Cardiac atrium fibroblast (primary cell): ENCODE measurements around the gene TRIM33. TPM values are rescaled to one million over a fixed set of nuclear protein-coding genes. Genes with fewer than 3 reads are reported as not detected.

ENCODE experiments used
- total RNA-seq: library from RNA; depleted of rRNA; stranded (reverse); fragments of >200 nt; gene quantifications from 2 replicates; pipeline ENCODE4 v1.2.3, GENCODE V29; 2015

Gene TRIM33
- total RNA-seq = 9.4 and 15.0 TPM in 2 replicates

DNA sequence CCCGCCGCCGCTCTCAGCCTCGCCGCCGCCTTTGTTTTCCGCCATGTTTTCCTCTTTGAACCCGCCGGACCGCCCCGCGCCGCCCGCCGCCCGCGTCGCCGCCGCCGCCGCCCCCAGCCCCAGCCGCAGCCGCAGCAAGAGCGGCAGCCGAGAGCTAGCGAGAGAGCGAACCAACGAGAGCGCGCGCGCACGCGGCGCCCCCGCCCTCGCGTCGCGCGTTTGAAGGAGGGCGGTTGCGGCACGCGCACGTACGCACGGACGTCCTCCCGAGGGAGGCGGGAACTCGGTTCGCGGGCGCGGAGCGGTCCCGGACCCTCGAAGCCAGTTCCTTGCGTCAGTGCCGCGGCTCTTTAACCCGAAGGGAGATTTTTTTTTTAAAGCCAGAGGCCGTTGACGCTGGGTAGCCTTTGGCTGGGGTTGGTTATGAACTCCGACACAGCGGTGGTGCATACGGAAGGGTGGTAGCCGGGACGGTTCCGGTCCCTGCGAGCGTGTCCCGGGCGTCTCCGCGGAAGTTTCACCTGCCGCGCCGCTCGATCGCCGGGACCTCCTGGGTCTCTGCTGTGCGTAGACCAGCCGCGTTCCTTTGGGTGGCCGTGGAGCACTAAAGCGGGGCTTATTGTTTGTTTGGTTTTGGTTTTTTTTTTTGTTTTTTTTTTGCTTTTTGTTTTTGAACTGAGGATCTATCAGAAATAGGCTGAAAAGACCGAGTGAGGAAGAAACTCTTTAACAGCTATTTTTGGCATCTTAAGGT lies at the start of gene TRIM33:
Gene TRIM33, minus strand, starts transcription at position 172 of the 754 bp plus-strand sequence. Its CDS starts 127 bp downstream, at position 45.

Other genes starting within 250 kb of the TRIM33 start
- gene BCAS2, start 70.4 kb upstream of the TRIM33 start, total RNA-seq = 24.2 and 29.8 TPM in 2 replicates
- 0.54 and 1.9 TPM in 2 replicates for gene DENND2C, start 158.8 kb upstream of the TRIM33 start, total RNA-seq
- not detected in 2 replicates for gene AMPD1, start 184.3 kb upstream of the TRIM33 start, total RNA-seq
- gene NRAS, start 205.6 kb upstream of the TRIM33 start, total RNA-seq = 43.7 and 47.1 TPM in 2 replicates
- gene CSDE1, start 246.8 kb upstream of the TRIM33 start, total RNA-seq = 533 and 591 TPM in 2 replicates